Heart left ventricle (tissue), 13 donors: ENCODE measurements around the gene PMS2.

Source experiments
- POLR2A ChIP-seq, 2 donors: fragments of 450-650 bp; IDR thresholded peaks; one replicate each; pipeline ENCODE4 v1.6.1; 2017; ENCODE audit warnings: antibody characterized with exemption in 2 of 2, mild to moderate bottlenecking in 2 of 2, moderate library complexity in 2 of 2
- TF ChIP-seq, protein P1 (sequence below), 12 donors: fragments of 200-600 bp; sonication (generic) in 4 of 12; IDR thresholded peaks; one replicate each; pipeline versions ENCODE4 v1.5.0 to v1.8.0; 2018 to 2022; ENCODE audit warnings: antibody characterized with exemption in 12 of 12, mild to moderate bottlenecking in 5 of 12
- donor health status: ischemic (EF 13 %, LVEDD 7.1; RV severe dilation, severe dysfunction).
- donor health status: DM: no; HTN: yes; CAD: no.
- donor health status: DM: no; HTN: no; CAD: no.
- donor health status: ischemic (EF 25% LVEDD 6.9; RV normal size, moderate dysfunction).
- donor health status: ischemic (EF 25% LVEDD 5.7; RV mildly dilated, moderate dysfunction).
- donor health status: ischemic (EF 35%, LVEDD 5.7; RV mildly dilated, moderate dysfunction).
- donor health status: nonischemic (EF 11% LVEDD 7.7; RV severe dilation, severe dysfunction).
- donor health status: DM: yes; HTN: yes; CAD: no.
- donor health status: PGD.
- donor health status: ischemic (EF 29% LVEDD 5.4; RV normal size, mild dysfunction).
- donor health status: nonischemic (EF 23%, LVEDD 6.1; RV moderate dilation, normal function).

DNA sequence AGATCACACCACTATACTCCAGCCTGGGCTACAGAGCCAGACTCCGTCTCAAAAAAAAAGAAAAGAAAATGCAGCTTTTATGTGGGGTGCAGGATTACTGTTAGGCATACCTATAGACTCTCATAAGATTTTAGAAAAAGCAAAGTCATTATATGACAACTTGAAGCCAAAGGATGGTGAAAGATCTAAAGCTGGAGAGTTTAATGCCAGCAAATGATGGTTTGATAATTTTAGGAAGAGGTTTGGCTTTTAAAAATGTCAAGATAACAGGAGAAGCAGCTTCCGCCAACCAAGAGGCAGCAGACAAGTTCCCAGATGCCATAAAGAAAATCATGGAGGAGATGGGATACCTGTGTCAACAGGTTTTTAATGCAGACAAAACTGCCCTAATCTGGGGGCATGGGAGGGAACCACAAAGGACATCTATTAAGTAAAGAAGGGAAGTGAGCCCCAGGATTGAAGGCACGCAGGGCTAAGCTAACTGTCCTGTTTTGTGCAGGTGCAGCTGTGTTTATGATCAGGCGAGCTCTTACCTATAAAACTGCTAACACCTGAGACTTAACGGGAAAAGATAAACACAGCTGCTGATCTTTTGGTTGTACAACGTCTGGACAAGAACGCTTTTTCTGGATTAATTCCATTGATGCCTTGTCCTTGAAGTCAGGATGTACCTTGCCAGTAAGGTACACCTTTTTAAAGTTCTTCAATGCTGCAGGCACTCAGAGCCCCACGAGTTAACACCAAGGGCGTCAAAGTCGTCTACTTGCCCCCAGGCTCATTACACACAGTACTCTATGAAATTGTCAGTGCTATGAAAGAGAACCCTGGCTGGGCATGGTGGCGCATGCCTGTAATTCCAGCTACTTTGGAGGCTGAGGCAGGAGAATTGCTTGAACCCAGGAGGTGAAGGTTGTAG, 11.8 kb upstream of the PMS2 start:
- TF ChIP-seq, protein P1, sequence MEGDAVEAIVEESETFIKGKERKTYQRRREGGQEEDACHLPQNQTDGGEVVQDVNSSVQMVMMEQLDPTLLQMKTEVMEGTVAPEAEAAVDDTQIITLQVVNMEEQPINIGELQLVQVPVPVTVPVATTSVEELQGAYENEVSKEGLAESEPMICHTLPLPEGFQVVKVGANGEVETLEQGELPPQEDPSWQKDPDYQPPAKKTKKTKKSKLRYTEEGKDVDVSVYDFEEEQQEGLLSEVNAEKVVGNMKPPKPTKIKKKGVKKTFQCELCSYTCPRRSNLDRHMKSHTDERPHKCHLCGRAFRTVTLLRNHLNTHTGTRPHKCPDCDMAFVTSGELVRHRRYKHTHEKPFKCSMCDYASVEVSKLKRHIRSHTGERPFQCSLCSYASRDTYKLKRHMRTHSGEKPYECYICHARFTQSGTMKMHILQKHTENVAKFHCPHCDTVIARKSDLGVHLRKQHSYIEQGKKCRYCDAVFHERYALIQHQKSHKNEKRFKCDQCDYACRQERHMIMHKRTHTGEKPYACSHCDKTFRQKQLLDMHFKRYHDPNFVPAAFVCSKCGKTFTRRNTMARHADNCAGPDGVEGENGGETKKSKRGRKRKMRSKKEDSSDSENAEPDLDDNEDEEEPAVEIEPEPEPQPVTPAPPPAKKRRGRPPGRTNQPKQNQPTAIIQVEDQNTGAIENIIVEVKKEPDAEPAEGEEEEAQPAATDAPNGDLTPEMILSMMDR (IDR thresholded peaks at IDR 0.05): no peak
- no peak for TF ChIP-seq POLR2A (IDR thresholded peaks at IDR 0.05)
